HUES64 (cell line): ENCODE data around the gene SLC30A1.

Experiments
- H3K27ac ChIP-seq: 2 replicates; pipeline ENCODE4 v1.7.0; 2013; ENCODE audit warnings: low read depth, low read length, inconsistent platforms
- H3K27me3 ChIP-seq: 2 replicates; pipeline ENCODE4 v1.6.1; 2013; ENCODE audit warnings: mild to moderate bottlenecking, low read length; ENCODE audit not compliant: insufficient read depth
- H3K36me3 ChIP-seq: 2 replicates; pipeline ENCODE4 v1.6.1; 2013; ENCODE audit warnings: mild to moderate bottlenecking, low read length; ENCODE audit not compliant: insufficient read depth
- H3K4me1 ChIP-seq: 2 replicates; pipeline ENCODE4 v1.6.1; 2013; ENCODE audit warnings: mild to moderate bottlenecking, low read length, moderate library complexity; ENCODE audit not compliant: insufficient read depth
- H3K4me3 ChIP-seq: 2 replicates; pipeline ENCODE4 v1.5.1; 2013; ENCODE audit warnings: mild to moderate bottlenecking, low read length, moderate library complexity
- H3K9ac ChIP-seq: 2 replicates; pipeline ENCODE4 v1.6.1; 2013; ENCODE audit warnings: mild to moderate bottlenecking, low read depth, low read length
- H3K9me3 ChIP-seq: 2 replicates; pipeline ENCODE4 v1.6.1; 2013; ENCODE audit warnings: low read depth, low read length; ENCODE audit not compliant: insufficient read depth
- WGBS: fragments of 150-250, 120-280 bp; methylation state at CpG from one replicate; pipeline ENCODE4 v1.1.7; 2013; ENCODE audit warnings: missing lambda C conversion rate; 5-methylcytosine and 5-hydroxymethylcytosine counted together

Gene SLC30A1

DNA sequence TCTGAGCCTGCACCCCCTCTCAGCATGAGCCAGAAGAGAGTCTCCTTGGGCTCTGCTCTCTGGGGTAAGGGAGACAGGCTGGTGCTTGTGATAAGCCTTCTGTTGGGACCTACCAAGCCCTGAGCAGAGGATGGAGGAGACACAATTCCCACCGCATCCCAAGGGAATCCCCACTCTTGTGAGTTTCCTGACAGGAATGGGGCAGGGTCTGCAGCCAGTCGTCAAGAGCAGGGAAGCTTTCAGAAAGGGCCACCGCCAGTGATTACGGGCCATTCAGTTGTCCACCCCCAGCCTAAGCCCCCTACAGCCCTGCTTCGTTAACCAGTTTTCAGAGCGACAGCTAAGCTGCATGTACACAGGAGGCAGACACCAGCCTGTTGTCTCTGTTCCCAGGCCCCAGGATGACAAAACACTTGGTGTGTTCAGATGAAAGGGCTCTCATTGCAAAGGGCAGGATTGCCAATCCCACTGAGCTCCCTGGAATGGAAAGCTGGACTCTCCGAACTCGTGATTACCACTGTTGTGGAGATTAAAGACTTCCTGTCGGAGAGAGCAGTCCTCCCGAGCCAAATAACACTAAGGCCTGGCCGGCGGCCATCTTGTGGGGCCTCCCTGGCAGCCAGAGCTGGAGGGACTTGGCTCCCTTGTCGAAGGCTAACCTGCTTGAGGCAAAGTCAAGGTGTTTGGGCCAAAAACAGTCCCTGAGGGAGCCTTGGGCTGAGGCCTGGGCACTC is 37.4 kb upstream of the SLC30A1 start:
- WGBS = 90% methylated on average over 13 of the region's 13 CpGs
- Histone ChIP-seq H3K36me3 (no peaks in the 10 kb centered on the region), H3K4me3 (no peak overlapping the region), H3K27me3 (no peaks in the 10 kb centered on the region), H3K9me3 (no peaks in the 10 kb centered on the region), H3K9ac (no peak overlapping the region), H3K4me1 (no peaks in the 10 kb centered on the region), H3K27ac (no peak overlapping the region)

- no peaks in the 10 kb centered on the region for H3K4me1 ChIP-seq
- no peak overlapping the region for H3K4me3 ChIP-seq
- no peaks in the 10 kb centered on the region for H3K27me3 ChIP-seq
- H3K27ac ChIP-seq = no peak overlapping the region
- H3K9me3 ChIP-seq = no peaks in the 10 kb centered on the region
- H3K36me3 ChIP-seq = no peaks in the 10 kb centered on the region
- 94% methylated on average over 11 of the region's 11 CpGs for WGBS
- no peak overlapping the region for H3K9ac ChIP-seq
Measured at GRCh38 chr1:211614615-211615014, 35.7 kb upstream of the SLC30A1 start.

GRCh38 chr1:211613951-211614350 is 35.0 kb upstream of the SLC30A1 start:
- Histone ChIP-seq H3K9ac (no peak overlapping the region), H3K9me3 (no peaks in the 10 kb centered on the region), H3K27ac (no peak overlapping the region), H3K4me3 (no peak overlapping the region), H3K4me1 (no peaks in the 10 kb centered on the region), H3K27me3 (no peaks in the 10 kb centered on the region), H3K36me3 (no peaks in the 10 kb centered on the region)
- WGBS = 88% methylated on average over 5 of the region's 5 CpGs

DNA sequence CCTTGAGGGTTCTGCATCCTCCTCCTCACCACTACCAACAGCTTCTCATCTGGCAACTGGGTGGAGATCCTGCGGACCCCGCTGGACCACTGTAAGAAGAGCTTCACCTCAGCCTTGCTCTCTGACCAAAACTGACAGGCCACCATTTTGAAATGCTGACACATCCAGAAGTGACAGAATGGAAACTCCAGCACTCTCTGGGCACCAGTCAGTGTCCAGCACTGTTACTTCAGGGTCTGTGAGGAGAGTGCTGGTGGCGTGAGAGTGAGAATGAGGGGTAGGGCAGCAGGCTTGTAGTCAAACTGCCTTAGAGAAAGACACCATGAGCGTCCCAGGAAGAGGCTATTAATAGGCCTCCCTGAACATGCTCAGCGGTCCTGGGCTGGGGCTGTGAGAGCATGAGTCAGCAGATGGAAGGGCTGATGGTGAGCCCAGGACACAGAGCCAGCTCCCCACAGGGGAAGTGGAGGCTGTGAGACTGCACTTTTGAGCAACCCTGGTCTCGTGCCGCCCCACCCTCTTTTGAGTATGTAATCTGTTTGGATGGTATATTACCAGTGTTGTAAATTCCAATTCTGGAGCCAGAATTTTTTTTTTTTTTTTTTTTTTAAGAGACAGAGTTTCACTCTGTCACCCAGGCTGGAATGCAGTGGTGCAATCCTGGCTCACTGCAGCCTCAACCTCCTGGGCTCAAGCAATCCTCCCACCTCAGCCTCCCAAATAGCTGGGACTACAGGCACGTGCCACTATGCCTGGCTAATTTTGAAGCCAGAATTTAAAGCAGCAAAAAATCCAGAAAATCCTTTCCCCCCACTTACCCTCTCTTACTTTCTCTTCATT is 34.4 kb upstream of the SLC30A1 start:
- WGBS = 90% methylated on average over 8 of the region's 8 CpGs
- Histone ChIP-seq H3K27me3 (no peaks in the 10 kb centered on the region), H3K27ac (no peak overlapping the region), H3K9ac (no peak overlapping the region), H3K9me3 (no peaks in the 10 kb centered on the region), H3K4me1 (no peaks in the 10 kb centered on the region), H3K4me3 (no peak overlapping the region), H3K36me3 (no peaks in the 10 kb centered on the region)

GRCh38 chr1:211612786-211613107 is 33.8 kb upstream of the SLC30A1 start:
- H3K9ac ChIP-seq = no peak overlapping the region
- no peak overlapping the region for H3K4me3 ChIP-seq
- H3K27me3 ChIP-seq = no peaks in the 10 kb centered on the region
- H3K27ac ChIP-seq = no peak overlapping the region
- no peaks in the 10 kb centered on the region for H3K4me1 ChIP-seq
- 94% methylated on average over 6 of the region's 6 CpGs for WGBS
- no peaks in the 10 kb centered on the region for H3K36me3 ChIP-seq
- H3K9me3 ChIP-seq = no peaks in the 10 kb centered on the region

- WGBS = 67% methylated on average over 4 of the region's 4 CpGs
- H3K9me3 ChIP-seq = no peaks in the 10 kb centered on the region
- no peaks in the 10 kb centered on the region for H3K4me1 ChIP-seq
- H3K27ac ChIP-seq = no peak overlapping the region
- no peaks in the 10 kb centered on the region for H3K27me3 ChIP-seq
- H3K9ac ChIP-seq = no peak overlapping the region
- no peaks in the 10 kb centered on the region for H3K36me3 ChIP-seq
- H3K4me3 ChIP-seq = no peak overlapping the region
Measured at GRCh38 chr1:211611818-211612217, 32.9 kb upstream of the SLC30A1 start.

DNA sequence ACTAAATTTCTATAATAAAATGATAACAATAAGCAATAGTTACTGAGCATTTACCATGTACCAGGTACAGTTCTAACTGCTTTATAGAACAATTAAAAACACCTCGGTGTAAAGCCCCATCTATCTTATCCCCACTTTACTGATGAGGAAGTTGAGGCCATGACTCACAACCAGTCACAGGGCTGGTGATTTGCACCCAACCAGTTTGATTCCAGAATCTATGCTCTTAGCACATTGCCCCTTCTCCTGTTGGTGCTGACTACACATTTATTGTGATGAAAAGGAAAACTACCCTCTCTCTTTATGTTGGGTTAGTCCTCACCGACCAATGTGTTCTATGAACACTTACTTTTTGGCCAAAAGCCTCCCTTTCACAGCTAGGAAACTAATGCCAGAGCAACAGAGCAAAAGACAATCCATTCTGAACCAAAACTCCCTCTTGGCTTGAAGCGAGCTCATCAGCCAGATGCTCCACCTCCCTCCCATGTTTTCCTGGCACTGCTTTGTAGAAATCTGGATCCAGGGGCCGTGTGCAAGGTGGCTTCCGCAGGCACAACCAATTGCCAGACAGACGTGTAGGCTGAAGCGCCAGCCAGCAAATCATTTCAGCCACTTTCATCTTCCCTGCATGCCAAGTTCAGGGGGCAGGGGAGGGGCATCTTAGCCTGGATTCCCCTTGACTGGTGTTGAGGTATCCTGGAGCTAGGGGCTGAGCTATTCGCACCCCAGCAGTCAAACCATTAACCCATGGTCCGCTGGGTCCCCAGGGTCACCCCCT is 32.0 kb upstream of the SLC30A1 start:
- Histone ChIP-seq H3K27me3 (no peaks in the 10 kb centered on the region), H3K9ac (no peak overlapping the region), H3K27ac (no peak overlapping the region), H3K4me3 (no peak overlapping the region), H3K9me3 (no peaks in the 10 kb centered on the region), H3K4me1 (no peaks in the 10 kb centered on the region), H3K36me3 (no peaks in the 10 kb centered on the region)
- WGBS = 94% methylated on average over 8 of the region's 9 CpGs

GRCh38 chr1:211609120-211610024 is 30.4 kb upstream of the SLC30A1 start:
- 91% methylated on average over 9 of the region's 10 CpGs for WGBS

DNA sequence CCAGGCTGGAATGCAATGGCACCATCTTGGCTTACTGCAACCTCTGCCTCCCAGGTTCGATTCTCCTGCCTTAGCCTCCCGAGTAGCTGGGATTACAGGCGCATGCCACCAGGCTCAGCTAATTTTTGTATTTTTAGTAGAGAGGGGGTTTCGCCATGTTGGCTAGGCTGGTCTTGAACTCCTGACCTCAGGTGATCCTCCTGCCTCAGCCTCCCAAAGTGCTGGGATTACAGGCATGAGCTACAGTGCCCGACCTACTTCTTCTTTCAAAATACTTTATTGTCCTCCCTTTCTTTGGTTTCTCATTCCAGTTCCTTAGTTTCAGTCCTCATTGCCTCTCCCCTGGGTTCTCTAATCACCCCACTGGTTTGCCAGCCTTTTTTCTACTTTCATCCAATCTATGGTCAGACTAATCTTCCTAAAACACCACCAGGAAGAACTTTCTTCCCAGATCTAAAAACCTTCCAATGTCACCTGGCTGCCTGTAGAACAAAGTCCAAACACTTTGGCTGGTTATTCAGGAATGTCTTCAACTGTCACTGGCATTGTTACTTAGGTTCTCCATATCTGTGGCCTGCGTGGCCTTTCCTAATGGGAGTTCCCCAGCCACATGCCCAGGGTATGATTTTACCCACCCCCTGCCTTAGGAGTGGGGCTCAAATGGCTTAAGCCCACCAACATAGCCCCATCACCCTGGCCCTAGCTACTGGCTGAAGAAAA is 29.0 kb upstream of the SLC30A1 start:
- 95% methylated on average over 6 of the region's 6 CpGs for WGBS
- Histone ChIP-seq H3K27ac (no peak overlapping the region), H3K9ac (no peak overlapping the region), H3K4me3 (no peak overlapping the region), H3K27me3 (no peaks in the 10 kb centered on the region), H3K4me1 (no peaks in the 10 kb centered on the region), H3K9me3 (no peaks in the 10 kb centered on the region), H3K36me3 (no peaks in the 10 kb centered on the region)

More at GRCh38 chr1:211609120-211610024, 30.4 kb upstream of the SLC30A1 start:
- no peak overlapping the region for H3K4me3 ChIP-seq
- no peak overlapping the region for H3K27ac ChIP-seq
- no peaks in the 10 kb centered on the region for H3K36me3 ChIP-seq
- no peaks in the 10 kb centered on the region for H3K27me3 ChIP-seq
- no peaks in the 10 kb centered on the region for H3K9me3 ChIP-seq
- no peaks in the 10 kb centered on the region for H3K4me1 ChIP-seq
- H3K9ac ChIP-seq = no peak overlapping the region
